HepG2 (cell line): Measurements from ENCODE around the gene TMCO6. TPM values are rescaled to one million over a fixed set of nuclear protein-coding genes. Genes with fewer than 3 reads are reported as not detected.
A peak's percentile ranks its signal among the peaks of the same experiment; 100 is the strongest.

Experiments used
- FLYWCH1 ChIP-seq: sonication (generic); formaldehyde crosslinking; IDR thresholded peaks from 2 replicates; pipeline ENCODE4 v1.8.1; 2023; ENCODE audit warnings: mild to moderate bottlenecking, missing genetic modification reagents
- FOXO1 ChIP-seq: sonication (generic); formaldehyde crosslinking; IDR thresholded peaks from 2 replicates; pipeline ENCODE4 v1.4.0; 2020; ENCODE audit warnings: missing genetic modification reagents
- HES4 ChIP-seq: sonication (generic); formaldehyde crosslinking; IDR thresholded peaks from 2 replicates; pipeline ENCODE4 v1.9.0; 2021; ENCODE audit warnings: mild to moderate bottlenecking, missing genetic modification reagents, borderline replicate concordance
- KDM5B ChIP-seq: sonication (generic); formaldehyde crosslinking; IDR thresholded peaks from 2 replicates; pipeline ENCODE4 v1.4.0; 2020; ENCODE audit warnings: missing genetic modification reagents, mild to moderate bottlenecking, borderline replicate concordance
- KMT2A ChIP-seq: sonication (generic); formaldehyde crosslinking; IDR thresholded peaks from 2 replicates; pipeline ENCODE4 v1.4.0; 2020; ENCODE audit warnings: missing genetic modification reagents
- MEIS1 ChIP-seq: sonication (generic); formaldehyde crosslinking; IDR thresholded peaks from 2 replicates; pipeline ENCODE4 v1.9.0; 2021; ENCODE audit warnings: mild to moderate bottlenecking, missing genetic modification reagents, moderate library complexity, borderline replicate concordance
- NFKB2 ChIP-seq: sonication (generic); formaldehyde crosslinking; IDR thresholded peaks from 2 replicates; pipeline ENCODE4 v1.4.0; 2020; ENCODE audit warnings: missing genetic modification reagents, borderline replicate concordance
- NR1H2 ChIP-seq: sonication (generic); formaldehyde crosslinking; IDR thresholded peaks from 2 replicates; pipeline ENCODE4 v1.8.1; 2022; ENCODE audit warnings: low read depth, missing genetic modification reagents, borderline replicate concordance
- PTBP1 ChIP-seq: fragments of 200-400 bp; formaldehyde crosslinking; IDR thresholded peaks from 2 replicates; pipeline ENCODE4 v1.6.1; 2018; ENCODE audit warnings: low read length, low read depth; ENCODE audit not compliant: poor library complexity, severe bottlenecking
- RFX5 ChIP-seq: IDR thresholded peaks from 2 replicates; pipeline ENCODE4 v1.6.1; 2011; ENCODE audit warnings: low read depth, low read length, improper control_type of control experiment
- RFXANK ChIP-seq: IDR thresholded peaks from 2 replicates; pipeline ENCODE4 v1.6.1; 2016
- SALL1 ChIP-seq: sonication (generic); formaldehyde crosslinking; IDR thresholded peaks from 2 replicates; pipeline ENCODE4 v1.8.0; 2022; ENCODE audit warnings: mild to moderate bottlenecking, missing genetic modification reagents
- TAF15 ChIP-seq: fragments of 200-400 bp; formaldehyde crosslinking; IDR thresholded peaks from one replicate; pipeline ENCODE4 v1.6.1; 2018; ENCODE audit warnings: mild to moderate bottlenecking, low read depth, low read length; ENCODE audit not compliant: poor library complexity, severe bottlenecking
- THAP11 ChIP-seq: IDR thresholded peaks from 2 replicates; pipeline ENCODE4 v1.6.1; 2016; ENCODE audit warnings: missing biosample characterization, missing genetic modification reagents
- ZBTB1 ChIP-seq: sonication (generic); formaldehyde crosslinking; IDR thresholded peaks from 2 replicates; pipeline ENCODE4 v1.4.0; 2020; ENCODE audit warnings: missing genetic modification reagents, borderline replicate concordance
- ZBTB8A ChIP-seq: sonication (generic); formaldehyde crosslinking; IDR thresholded peaks from 2 replicates; pipeline ENCODE4 v1.4.0; 2020; ENCODE audit warnings: mild to moderate bottlenecking, low read depth, missing genetic modification reagents, borderline replicate concordance
- ZKSCAN1 ChIP-seq: fragments of 150-350 bp; IDR thresholded peaks from 2 replicates; pipeline ENCODE4 v1.6.1; 2014; ENCODE audit warnings: low read length
- ZNF33A ChIP-seq: sonication (generic); formaldehyde crosslinking; IDR thresholded peaks from 2 replicates; pipeline ENCODE4 v1.5.1; 2020; ENCODE audit warnings: missing genetic modification reagents, mild to moderate bottlenecking, moderate library complexity, borderline replicate concordance
- ZNF44 ChIP-seq: sonication (generic); formaldehyde crosslinking; IDR thresholded peaks from 2 replicates; pipeline ENCODE4 v1.5.1; 2020; ENCODE audit warnings: mild to moderate bottlenecking, missing genetic modification reagents
- ZNF737 ChIP-seq: sonication (generic); formaldehyde crosslinking; IDR thresholded peaks from 2 replicates; pipeline ENCODE4 v1.5.0; 2020; ENCODE audit warnings: missing genetic modification reagents, mild to moderate bottlenecking, borderline replicate concordance
- polyA plus RNA-seq, 8 experiments: library from polyadenylated mRNA; depleted of rRNA in 3 of 8; stranded (reverse) in 7 of 8; unstranded in 1 of 8; fragments of >200 nt; fragmentation: Illumina TruSeq in 4 of 8; extraction: Trizol in 4 of 8; gene quantifications; 2 replicates each; pipeline versions ENCODE4 v1.2.1 to v1.2.3, GENCODE V29; 2011 to 2016; ENCODE audit warnings: low read depth in 4 of 8, missing spikeins in 1 of 8, mixed read lengths in 1 of 8; ENCODE audit not compliant: insufficient read depth in 1 of 8
- total RNA-seq, 5 experiments: library from RNA; depleted of rRNA; stranded (reverse); fragments of >200 nt; fragmentation: Illumina TruSeq; extraction: Trizol; gene quantifications; 2 replicates each; pipeline ENCODE4 v1.2.3, GENCODE V29; 2016; ENCODE audit warnings: low read depth in 1 of 5
- TF ChIP-seq, protein P1 (sequence below): sonication (generic); formaldehyde crosslinking; conservative IDR thresholded peaks from 2 replicates; pipeline ENCODE4 v1.4.0; 2020; ENCODE audit warnings: missing genetic modification reagents
- TF ChIP-seq, protein P2 (sequence below): sonication (generic); formaldehyde crosslinking; IDR thresholded peaks from 2 replicates; pipeline ENCODE4 v1.8.1; 2023; ENCODE audit warnings: mild to moderate bottlenecking, missing genetic modification reagents, borderline replicate concordance
- TF ChIP-seq, protein P3 (sequence below): sonication (generic); formaldehyde crosslinking; IDR thresholded peaks from 2 replicates; pipeline ENCODE4 v1.5.0; 2020; ENCODE audit warnings: mild to moderate bottlenecking, missing genetic modification reagents, borderline replicate concordance

Gene TMCO6
- total and polyA plus RNA-seq, 2 of the 13 experiments (the other 11 are each of a cell fraction or from before 2014, with no cell fraction given) = 16.6 to 28.2 TPM

DNA sequence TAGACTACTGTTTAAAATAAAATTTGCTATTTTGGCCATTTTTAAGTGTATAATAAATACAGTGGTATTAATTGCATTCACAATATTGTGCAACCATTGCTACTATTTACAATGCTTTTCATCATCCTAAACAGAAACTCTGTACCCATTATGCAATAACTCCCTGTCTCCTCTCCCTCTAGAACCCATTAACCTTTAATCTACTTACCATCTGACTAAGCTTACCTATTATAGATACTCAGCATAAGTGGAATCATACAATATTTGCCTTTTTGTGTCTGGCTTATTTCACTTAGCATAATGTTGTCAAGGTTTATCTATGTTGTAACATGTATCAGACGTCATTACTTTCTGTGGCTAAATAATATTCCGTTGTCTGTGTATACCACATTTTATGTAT lies 32.2 kb upstream of the TMCO6 start (continued):
- TF ChIP-seq ZNF44 (CRISPR knock-in tag) (no peak), ZNF737 (CRISPR knock-in tag) (no peak), NFKB2 (CRISPR knock-in tag) (no peak), RFX5 (no peak), SALL1 (CRISPR knock-in tag) (no peak), ZNF33A (CRISPR knock-in tag) (no peak), TAF15 (no peak), NR1H2 (CRISPR knock-in tag) (no peak), FLYWCH1 (CRISPR knock-in tag) (no peak), ZKSCAN1 (no peak), HES4 (CRISPR knock-in tag) (no peak), KMT2A (CRISPR knock-in tag) (no peak), KDM5B (CRISPR knock-in tag) (no peak), ZBTB8A (CRISPR knock-in tag) (no peak), FOXO1 (peak; percentile 67; the same call in 1 of the 2 replicates), ZBTB1 (CRISPR knock-in tag) (no peak), RFXANK (CRISPR knock-in tag) (no peak), PTBP1 (no peak), MEIS1 (CRISPR knock-in tag) (no peak), THAP11 (peak; percentile 81)
- TF ChIP-seq, protein P1, sequence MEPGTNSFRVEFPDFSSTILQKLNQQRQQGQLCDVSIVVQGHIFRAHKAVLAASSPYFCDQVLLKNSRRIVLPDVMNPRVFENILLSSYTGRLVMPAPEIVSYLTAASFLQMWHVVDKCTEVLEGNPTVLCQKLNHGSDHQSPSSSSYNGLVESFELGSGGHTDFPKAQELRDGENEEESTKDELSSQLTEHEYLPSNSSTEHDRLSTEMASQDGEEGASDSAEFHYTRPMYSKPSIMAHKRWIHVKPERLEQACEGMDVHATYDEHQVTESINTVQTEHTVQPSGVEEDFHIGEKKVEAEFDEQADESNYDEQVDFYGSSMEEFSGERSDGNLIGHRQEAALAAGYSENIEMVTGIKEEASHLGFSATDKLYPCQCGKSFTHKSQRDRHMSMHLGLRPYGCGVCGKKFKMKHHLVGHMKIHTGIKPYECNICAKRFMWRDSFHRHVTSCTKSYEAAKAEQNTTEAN (CRISPR knock-in tag) = no peak
- TF ChIP-seq, protein P2, sequence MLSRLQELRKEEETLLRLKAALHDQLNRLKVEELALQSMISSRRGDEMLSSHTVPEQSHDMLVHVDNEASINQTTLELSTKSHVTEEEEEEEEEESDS (CRISPR knock-in tag) = no peak
- TF ChIP-seq, protein P3, sequence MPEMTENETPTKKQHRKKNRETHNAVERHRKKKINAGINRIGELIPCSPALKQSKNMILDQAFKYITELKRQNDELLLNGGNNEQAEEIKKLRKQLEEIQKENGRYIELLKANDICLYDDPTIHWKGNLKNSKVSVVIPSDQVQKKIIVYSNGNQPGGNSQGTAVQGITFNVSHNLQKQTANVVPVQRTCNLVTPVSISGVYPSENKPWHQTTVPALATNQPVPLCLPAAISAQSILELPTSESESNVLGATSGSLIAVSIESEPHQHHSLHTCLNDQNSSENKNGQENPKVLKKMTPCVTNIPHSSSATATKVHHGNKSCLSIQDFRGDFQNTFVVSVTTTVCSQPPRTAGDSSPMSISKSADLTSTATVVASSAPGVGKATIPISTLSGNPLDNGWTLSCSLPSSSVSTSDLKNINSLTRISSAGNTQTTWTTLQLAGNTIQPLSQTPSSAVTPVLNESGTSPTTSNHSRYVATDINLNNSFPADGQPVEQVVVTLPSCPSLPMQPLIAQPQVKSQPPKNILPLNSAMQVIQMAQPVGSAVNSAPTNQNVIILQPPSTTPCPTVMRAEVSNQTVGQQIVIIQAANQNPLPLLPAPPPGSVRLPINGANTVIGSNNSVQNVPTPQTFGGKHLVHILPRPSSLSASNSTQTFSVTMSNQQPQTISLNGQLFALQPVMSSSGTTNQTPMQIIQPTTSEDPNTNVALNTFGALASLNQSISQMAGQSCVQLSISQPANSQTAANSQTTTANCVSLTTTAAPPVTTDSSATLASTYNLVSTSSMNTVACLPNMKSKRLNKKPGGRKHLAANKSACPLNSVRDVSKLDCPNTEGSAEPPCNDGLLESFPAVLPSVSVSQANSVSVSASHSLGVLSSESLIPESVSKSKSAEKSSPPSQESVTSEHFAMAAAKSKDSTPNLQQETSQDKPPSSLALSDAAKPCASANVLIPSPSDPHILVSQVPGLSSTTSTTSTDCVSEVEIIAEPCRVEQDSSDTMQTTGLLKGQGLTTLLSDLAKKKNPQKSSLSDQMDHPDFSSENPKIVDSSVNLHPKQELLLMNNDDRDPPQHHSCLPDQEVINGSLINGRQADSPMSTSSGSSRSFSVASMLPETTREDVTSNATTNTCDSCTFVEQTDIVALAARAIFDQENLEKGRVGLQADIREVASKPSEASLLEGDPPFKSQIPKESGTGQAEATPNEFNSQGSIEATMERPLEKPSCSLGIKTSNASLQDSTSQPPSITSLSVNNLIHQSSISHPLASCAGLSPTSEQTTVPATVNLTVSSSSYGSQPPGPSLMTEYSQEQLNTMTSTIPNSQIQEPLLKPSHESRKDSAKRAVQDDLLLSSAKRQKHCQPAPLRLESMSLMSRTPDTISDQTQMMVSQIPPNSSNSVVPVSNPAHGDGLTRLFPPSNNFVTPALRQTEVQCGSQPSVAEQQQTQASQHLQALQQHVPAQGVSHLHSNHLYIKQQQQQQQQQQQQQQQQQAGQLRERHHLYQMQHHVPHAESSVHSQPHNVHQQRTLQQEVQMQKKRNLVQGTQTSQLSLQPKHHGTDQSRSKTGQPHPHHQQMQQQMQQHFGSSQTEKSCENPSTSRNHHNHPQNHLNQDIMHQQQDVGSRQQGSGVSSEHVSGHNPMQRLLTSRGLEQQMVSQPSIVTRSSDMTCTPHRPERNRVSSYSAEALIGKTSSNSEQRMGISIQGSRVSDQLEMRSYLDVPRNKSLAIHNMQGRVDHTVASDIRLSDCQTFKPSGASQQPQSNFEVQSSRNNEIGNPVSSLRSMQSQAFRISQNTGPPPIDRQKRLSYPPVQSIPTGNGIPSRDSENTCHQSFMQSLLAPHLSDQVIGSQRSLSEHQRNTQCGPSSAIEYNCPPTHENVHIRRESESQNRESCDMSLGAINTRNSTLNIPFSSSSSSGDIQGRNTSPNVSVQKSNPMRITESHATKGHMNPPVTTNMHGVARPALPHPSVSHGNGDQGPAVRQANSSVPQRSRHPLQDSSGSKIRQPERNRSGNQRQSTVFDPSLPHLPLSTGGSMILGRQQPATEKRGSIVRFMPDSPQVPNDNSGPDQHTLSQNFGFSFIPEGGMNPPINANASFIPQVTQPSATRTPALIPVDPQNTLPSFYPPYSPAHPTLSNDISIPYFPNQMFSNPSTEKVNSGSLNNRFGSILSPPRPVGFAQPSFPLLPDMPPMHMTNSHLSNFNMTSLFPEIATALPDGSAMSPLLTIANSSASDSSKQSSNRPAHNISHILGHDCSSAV (CRISPR knock-in tag) = no peak
